Right lobe of liver (tissue), 6 donors: ENCODE results near the gene KLF1. TPM values are rescaled to one million over a fixed set of nuclear protein-coding genes. Genes with fewer than 3 reads are reported as not detected.
"Not testable (repeated sequence)": the region's sequence is repeated elsewhere in the genome, so short reads cannot be mapped to it uniquely, and the experiment has no call there.

ENCODE experiments used
- ATAC-seq, 4 donors: fragments of 200-7000 bp; cut with Tn5 transposase; one replicate each; pipeline ENCODE4 v1.9.1; 2020; ENCODE audit warnings: mild to moderate bottlenecking in 4 of 4, moderate library complexity in 4 of 4
- DNase-seq, 3 donors: peaks; one replicate each; pipeline ENCODE4 v3.0.0-alpha.2; 2020
- H3K27ac ChIP-seq, 3 donors: fragments of 200-600 bp; one replicate each; pipeline ENCODE4 v1.8.0; 2022
- H3K27me3 ChIP-seq, 2 donors: fragments of 200-600 bp; one replicate each; pipeline ENCODE4 v1.8.0; 2022
- H3K36me3 ChIP-seq, 4 donors: fragments of 200-600 bp; sonication (generic) in 1 of 4; one replicate each; pipeline versions ENCODE4 v1.5.1 to v1.8.0; 2017 to 2022; ENCODE audit warnings: control low read depth in 1 of 4
- H3K4me1 ChIP-seq, 4 donors: fragments of 200-600 bp; sonication (generic) in 1 of 4; one replicate each; pipeline versions ENCODE4 v1.5.1 to v1.8.0; 2017 to 2022; ENCODE audit warnings: control low read depth in 1 of 4
- H3K4me3 ChIP-seq, 3 donors: fragments of 200-600 bp; one replicate each; pipeline ENCODE4 v1.8.0; 2022
- H3K9me3 ChIP-seq, 4 donors: fragments of 200-600 bp; sonication (generic) in 1 of 4; one replicate each; pipeline versions ENCODE4 v1.5.1 to v1.8.0; 2017 to 2022; ENCODE audit warnings: control low read depth in 1 of 4
- POLR2A ChIP-seq: fragments of 450-650 bp; IDR thresholded peaks from one replicate; pipeline ENCODE4 v1.6.1; 2017; ENCODE audit warnings: antibody characterized with exemption, mild to moderate bottlenecking
- WGBS: methylation state at CpG from one replicate; pipeline ENCODE4 v1.1.6; 2018; ENCODE audit warnings: low coverage, low lambda C conversion rate; ENCODE audit not compliant: insufficient coverage; ENCODE audit errors: missing lambda C conversion rate; 5-methylcytosine and 5-hydroxymethylcytosine counted together
- intact Hi-C, 2 donors: fragments of 100-400 bp; cut with DNase I; formaldehyde crosslinking; loops; one replicate each; pipeline versions ENCODE4 v1.11.2 to v1.14.1; 2022
- total RNA-seq, 6 experiments: library from RNA; depleted of rRNA in 2 of 6; stranded (reverse); fragments of >200 nt in 2 of 6; fragmentation: NEBNext Ultra II Directional in 3 of 6; extraction: Animal tissue kit (Norgen Biotek cat#: 25700) in 3 of 6; gene quantifications; one replicate each; pipeline versions ENCODE4 v1.1.0 to v1.2.4, GENCODE V29; 2016 to 2023
- TF ChIP-seq, protein P1 (sequence below), 4 donors: fragments of 200-600 bp in 3 of 4; fragments of 450-650 bp in 1 of 4; IDR thresholded peaks; one replicate each; pipeline versions ENCODE4 v1.5.1 to v1.8.0; 2016 to 2022; ENCODE audit warnings: antibody characterized with exemption in 4 of 4, mild to moderate bottlenecking in 2 of 4
- donor health status: DM: no; HTN: yes; CAD: no.
- donor health status: DM: no; HTN: no; CAD: no.
- donor health status: DM: no; HTN: no; CAD: no.
- donor health status: DM: no; HTN: yes; CAD: no.
- donor health status: DM: no; HTN: yes; CAD: no.

The KLF1 gene
- total RNA-seq, 6 experiments from 2014 or later: 0.32 to 1.7 (median 0.44) TPM; not detected in 3

DNA sequence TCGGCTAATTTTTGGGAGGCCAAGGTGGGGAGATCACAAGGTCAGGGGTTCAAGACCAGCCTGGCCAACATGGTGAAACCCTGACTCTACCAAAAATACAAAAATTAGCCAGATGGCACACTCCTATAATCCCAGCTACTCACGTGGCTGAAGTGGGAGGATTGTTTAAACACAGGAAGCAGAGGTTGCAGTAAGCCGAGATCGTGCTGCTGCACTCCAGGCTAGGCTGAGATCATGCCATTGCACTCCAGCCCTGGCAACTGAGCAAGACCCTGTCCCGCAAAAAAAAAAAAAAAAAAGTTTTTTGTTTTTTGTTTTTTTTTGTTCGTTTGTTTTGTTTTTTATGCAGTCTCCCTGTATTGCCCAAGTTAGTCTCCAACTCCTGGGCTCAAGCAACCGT lies 27.5 kb downstream of the KLF1 start:
- ATAC-seq: no peak
- WGBS: 33% methylated on average over 7 of the region's 7 CpGs
- Histone ChIP-seq H3K4me1 (no peaks in the 10 kb centered on the region), H3K9me3 (no peaks in the 10 kb centered on the region), H3K27ac (no peak overlapping the region), H3K27me3 (no peaks in the 10 kb centered on the region), H3K4me3 (no peak overlapping the region), H3K36me3 (no peaks in the 10 kb centered on the region)
- intact Hi-C loops: no loop called here
- no peak for DNase-seq
- TF ChIP-seq POLR2A: no peak
- TF ChIP-seq, protein P1, sequence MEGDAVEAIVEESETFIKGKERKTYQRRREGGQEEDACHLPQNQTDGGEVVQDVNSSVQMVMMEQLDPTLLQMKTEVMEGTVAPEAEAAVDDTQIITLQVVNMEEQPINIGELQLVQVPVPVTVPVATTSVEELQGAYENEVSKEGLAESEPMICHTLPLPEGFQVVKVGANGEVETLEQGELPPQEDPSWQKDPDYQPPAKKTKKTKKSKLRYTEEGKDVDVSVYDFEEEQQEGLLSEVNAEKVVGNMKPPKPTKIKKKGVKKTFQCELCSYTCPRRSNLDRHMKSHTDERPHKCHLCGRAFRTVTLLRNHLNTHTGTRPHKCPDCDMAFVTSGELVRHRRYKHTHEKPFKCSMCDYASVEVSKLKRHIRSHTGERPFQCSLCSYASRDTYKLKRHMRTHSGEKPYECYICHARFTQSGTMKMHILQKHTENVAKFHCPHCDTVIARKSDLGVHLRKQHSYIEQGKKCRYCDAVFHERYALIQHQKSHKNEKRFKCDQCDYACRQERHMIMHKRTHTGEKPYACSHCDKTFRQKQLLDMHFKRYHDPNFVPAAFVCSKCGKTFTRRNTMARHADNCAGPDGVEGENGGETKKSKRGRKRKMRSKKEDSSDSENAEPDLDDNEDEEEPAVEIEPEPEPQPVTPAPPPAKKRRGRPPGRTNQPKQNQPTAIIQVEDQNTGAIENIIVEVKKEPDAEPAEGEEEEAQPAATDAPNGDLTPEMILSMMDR (IDR thresholded peaks at IDR 0.05): no peak

DNA sequence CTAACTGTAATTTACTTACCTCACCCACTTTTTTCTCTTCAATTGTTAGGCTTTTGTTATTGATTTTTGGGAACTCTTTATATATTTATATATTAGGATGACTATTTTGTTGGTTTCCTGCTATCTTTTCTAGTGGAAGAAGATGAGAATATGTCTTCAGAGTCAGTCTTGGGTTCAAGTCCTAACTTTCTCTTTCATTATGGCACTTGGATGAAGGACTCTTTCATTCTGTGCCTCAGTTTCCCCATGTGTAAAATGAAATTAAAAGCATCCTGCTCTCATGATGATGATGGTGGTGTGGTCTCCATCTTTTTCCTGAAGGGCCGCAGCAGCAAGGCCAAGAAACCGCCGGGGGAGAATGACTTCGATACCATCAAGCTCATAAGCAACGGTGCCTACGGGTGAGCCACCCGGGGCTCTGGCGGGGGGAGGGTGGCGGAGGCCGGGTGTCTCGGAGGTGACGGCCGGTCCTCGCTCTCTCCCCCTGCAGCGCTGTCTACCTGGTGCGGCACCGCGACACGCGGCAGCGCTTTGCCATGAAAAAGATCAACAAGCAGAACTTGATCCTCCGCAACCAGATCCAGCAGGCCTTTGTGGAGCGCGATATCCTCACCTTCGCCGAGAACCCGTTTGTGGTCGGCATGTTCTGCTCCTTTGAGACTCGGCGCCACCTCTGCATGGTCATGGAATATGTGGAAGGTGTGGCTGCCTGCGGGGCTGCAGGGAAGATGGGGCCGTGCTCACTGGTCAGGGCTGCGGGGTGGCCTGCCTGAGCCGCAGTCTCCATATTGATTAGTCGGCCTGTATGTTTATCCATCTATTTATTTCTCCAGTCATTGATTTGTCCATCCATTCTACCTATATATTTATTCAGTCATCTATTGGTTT lies 28.7 kb downstream of the KLF1 start:
- Histone ChIP-seq H3K27me3 (no peaks in the 10 kb centered on the region), H3K9me3 (no peaks in the 10 kb centered on the region), H3K4me1 (no peaks in the 10 kb centered on the region), H3K36me3 (no peaks in the 10 kb centered on the region), H3K4me3 (no peak overlapping the region), H3K27ac (no peak overlapping the region)
- no peak for DNase-seq
- TF ChIP-seq POLR2A: no peak
- TF ChIP-seq, protein P1 (IDR thresholded peaks at IDR 0.05): no peak
- intact Hi-C loops: no loop called here
- ATAC-seq: no peak
- 82% methylated on average over 13 of the region's 35 CpGs for WGBS

DNA sequence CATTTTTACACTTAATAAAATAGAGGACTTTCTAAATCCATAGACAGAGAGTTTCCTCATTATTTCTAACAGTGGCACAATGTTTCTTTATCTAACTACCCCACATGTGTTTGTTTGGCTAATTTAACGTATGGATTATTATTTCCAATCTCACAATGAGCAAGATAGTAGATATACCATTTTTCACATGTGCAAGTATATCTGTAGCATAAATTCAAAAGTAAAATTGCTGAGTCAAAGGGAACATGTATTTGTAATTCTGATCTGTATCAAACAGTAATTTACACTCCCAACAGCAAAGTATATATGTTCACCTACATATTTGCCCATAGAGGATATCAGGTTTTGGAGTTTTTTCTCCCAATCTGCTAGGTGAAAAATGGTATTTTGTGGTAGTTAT lies 30.3 kb downstream of the KLF1 start:
- no peaks in the 10 kb centered on the region for H3K4me1 ChIP-seq
- ATAC-seq: no peak
- H3K36me3 ChIP-seq: no peaks in the 10 kb centered on the region
- intact Hi-C loops: no loop called here
- DNase-seq: no peak
- H3K4me3 ChIP-seq: no peak overlapping the region
- no peaks in the 10 kb centered on the region for H3K27me3 ChIP-seq
- no peak overlapping the region for H3K27ac ChIP-seq
- H3K9me3 ChIP-seq: no peaks in the 10 kb centered on the region
- WGBS: 52% methylated on average over 1 of the region's 1 CpG
- TF ChIP-seq, protein P1 (IDR thresholded peaks at IDR 0.05): no peak
- TF ChIP-seq POLR2A: no peak

DNA sequence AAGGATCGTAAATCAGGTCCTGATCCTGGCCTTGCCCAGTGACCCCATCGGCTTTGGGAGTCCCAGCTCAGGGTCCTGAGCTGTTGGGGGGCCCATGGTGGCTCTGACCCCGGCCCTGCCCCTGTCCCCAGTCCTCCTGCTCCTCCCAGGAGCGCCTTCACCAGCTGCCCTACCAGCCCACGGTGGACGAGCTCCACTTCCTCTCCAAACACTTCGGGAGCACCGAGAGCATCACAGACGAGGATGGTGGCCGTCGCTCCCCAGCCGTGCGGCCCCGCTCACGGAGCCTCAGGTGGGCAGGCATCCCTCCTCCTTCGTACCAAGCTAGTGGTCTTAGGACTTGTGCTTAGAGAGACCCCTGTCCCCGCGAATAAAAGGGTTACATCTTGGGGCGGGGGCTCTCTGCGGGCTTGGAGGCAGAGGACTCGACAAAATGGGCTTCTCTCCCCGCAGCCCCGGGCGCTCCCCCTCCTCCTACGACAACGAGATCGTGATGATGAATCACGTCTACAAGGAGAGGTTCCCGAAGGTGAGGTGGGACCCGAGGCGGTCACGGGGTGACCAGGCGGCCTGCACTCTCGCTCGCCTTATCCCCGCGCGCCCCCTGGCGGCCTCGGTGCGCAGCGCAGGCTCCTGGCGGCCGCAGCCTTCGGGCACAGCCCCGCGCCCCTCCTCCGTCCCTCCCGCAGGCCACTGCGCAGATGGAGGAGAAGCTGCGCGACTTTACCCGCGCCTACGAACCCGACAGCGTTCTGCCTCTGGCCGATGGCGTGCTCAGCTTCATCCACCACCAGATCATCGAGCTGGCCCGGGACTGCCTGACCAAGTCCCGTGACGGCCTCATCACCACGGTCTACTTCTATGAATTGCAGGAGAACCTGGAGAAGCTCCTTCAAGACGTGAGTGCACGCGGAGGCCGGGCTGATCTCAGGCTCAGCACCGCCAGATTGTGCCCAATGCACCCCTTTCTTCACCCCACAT lies 39.6 kb downstream of the KLF1 start:
- peaks cover 0 to 7% (median 0%) of the 10 kb centered on the region in 4 donors for H3K4me1 ChIP-seq
- intact Hi-C loops: loop anchor here (10.0 kb wide), 2 partner anchors 83 to 283 kb away; no protein-coding TSS in a partner anchor
- 2% methylated on average over 33 of the region's 69 CpGs for WGBS
- H3K4me3 ChIP-seq: no peak overlapping the region
- TF ChIP-seq POLR2A: no peak
- TF ChIP-seq, protein P1 (IDR thresholded peaks at IDR 0.05): peak; percentile 97 to 100 (median 99)
- H3K9me3 ChIP-seq: no peaks in the 10 kb centered on the region
- DNase-seq: peak; percentile 83 to 85 (median 84)
- peak; percentile 97 to 100 (median 99) for ATAC-seq
- no peaks in the 10 kb centered on the region for H3K27me3 ChIP-seq
- no peaks in the 10 kb centered on the region for H3K36me3 ChIP-seq
- H3K27ac ChIP-seq: no peak overlapping the region

DNA sequence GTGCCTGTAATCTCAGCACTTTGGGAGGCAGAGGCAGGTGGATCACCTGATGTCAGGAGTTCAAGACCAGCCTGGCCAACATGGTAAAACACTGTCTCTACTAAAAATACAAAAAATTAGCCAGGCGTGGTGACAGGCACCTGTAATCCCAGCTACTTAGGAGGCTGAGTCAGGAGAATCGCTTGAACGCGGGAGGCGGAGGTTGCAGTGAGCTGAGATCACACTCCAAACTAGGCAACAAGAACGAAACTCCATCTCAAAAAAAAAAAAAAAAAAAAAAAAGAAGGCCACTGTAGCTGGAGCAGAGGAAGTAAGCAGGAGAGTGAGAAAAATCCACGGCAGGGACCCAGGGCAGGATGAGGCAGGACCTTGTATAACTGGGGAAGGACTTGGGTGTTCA lies 40.4 kb downstream of the KLF1 start:
- H3K27me3 ChIP-seq, H3K27ac ChIP-seq, H3K4me3 ChIP-seq, H3K4me1 ChIP-seq, ATAC-seq, H3K9me3 ChIP-seq, DNase-seq, H3K36me3 ChIP-seq: not testable (repeated sequence)
- intact Hi-C loops: loop anchor here (10.0 kb wide), 2 partner anchors 82 to 282 kb away; no protein-coding TSS in a partner anchor
- 36% methylated on average over 2 of the region's 7 CpGs for WGBS
